GM12878 (cell line): Measurements from ENCODE around the gene CLN3. TPM values are rescaled to one million over a fixed set of nuclear protein-coding genes. Genes with fewer than 3 reads are reported as not detected.

ENCODE experiments used
- ATAC-seq: fragments of 200-7000 bp; cut with Tn5 transposase; 3 replicates; pipeline ENCODE4 v1.9.1; 2020; ENCODE audit warnings: mild to moderate bottlenecking, moderate library complexity
- BruUV-seq: library from RNA; stranded (reverse); fragments of 400-500 nt; replicated peaks from 2 replicates; lab custom pipeline; 2021; lab: Mats Ljungman, UMichigan
- CTCF ChIA-PET: fragments of 300-600 bp; sonication (Branson Sonifier 250); formaldehyde crosslinking; extraction: SDS; loops from one replicate; lab custom pipeline; 2021; ENCODE audit warnings: inconsistent platforms; lab: Yijun Ruan, JAX
- POLR2A ChIA-PET: fragments of 350-600 bp; formaldehyde crosslinking; extraction: SDS; loops from one replicate; lab custom pipeline; 2021; ENCODE audit warnings: inconsistent platforms; lab: Charles Lee
- RAD21 ChIA-PET: fragments of 300-600 bp; sonication (Branson Sonifier 250); formaldehyde crosslinking; loops from one replicate; lab custom pipeline; 2023; ENCODE audit warnings: antibody characterized with exemption; ENCODE audit not compliant: unreplicated experiment; lab: Charles Lee
- SMC1A ChIA-PET: fragments of 300-600 bp; sonication (Branson Sonifier 250); formaldehyde crosslinking; loops from one replicate; lab custom pipeline; 2023; ENCODE audit not compliant: unreplicated experiment, uncharacterized antibody; lab: Charles Lee
- DNase-seq: peaks from one replicate; pipeline ENCODE4 v3.0.0-alpha.2; 2011; ENCODE audit warnings: low read depth, low spot score
- FAIRE-seq: peaks from 3 replicates; lab custom pipeline; 2011; peaks lifted over from hg19 to GRCh38; lab: Jason Lieb, UNC
- H2AFZ ChIP-seq: 2 replicates; pipeline ENCODE4 v1.6.0; 2011; ENCODE audit warnings: low read depth, low read length, control low read depth; ENCODE audit not compliant: control insufficient read depth
- H3K27ac ChIP-seq: 2 replicates; pipeline ENCODE4 v1.5.1; 2011; ENCODE audit warnings: control low read depth; ENCODE audit not compliant: control insufficient read depth, insufficient read depth
- H3K27me3 ChIP-seq, 2 experiments: replicated peaks in 1 of 2; 2 replicates each; pipeline versions ENCODE4 v1.6.0 to v1.6.1; 2011; ENCODE audit warnings: low read length in 1 of 2; ENCODE audit not compliant: control insufficient read depth in 2 of 2, insufficient read depth in 2 of 2
- H3K36me3 ChIP-seq, 2 experiments: 2 replicates each; pipeline ENCODE4 v1.5.1; 2011; ENCODE audit warnings: low read length in 1 of 2; ENCODE audit not compliant: control insufficient read depth in 2 of 2, insufficient read depth in 2 of 2
- H3K4me1 ChIP-seq: 2 replicates; pipeline ENCODE4 v1.6.1; 2011; ENCODE audit warnings: mild to moderate bottlenecking, low read length, moderate library complexity, mixed read lengths; ENCODE audit not compliant: control insufficient read depth, insufficient read depth
- H3K4me2 ChIP-seq: 2 replicates; pipeline ENCODE4 v1.6.0; 2011; ENCODE audit warnings: control low read depth; ENCODE audit not compliant: control insufficient read depth, insufficient read depth
- H3K4me3 ChIP-seq: fragments of 200-600 bp; sonication (generic); 2 replicates; pipeline ENCODE4 v1.5.1; 2016
- H3K79me2 ChIP-seq: 2 replicates; pipeline ENCODE4 v1.6.0; 2011; ENCODE audit warnings: low read length; ENCODE audit not compliant: control insufficient read depth, insufficient read depth
- H3K9ac ChIP-seq: 2 replicates; pipeline ENCODE4 v1.8.0; 2011; ENCODE audit warnings: low read length, control low read depth, mixed read lengths; ENCODE audit not compliant: control insufficient read depth, insufficient read depth
- H3K9me3 ChIP-seq: replicated peaks from 3 replicates; pipeline ENCODE4 v1.5.1; 2011; ENCODE audit warnings: mild to moderate bottlenecking, low read length; ENCODE audit not compliant: control insufficient read depth, insufficient read depth
- H4K20me1 ChIP-seq: 2 replicates; pipeline ENCODE4 v1.6.0; 2011; ENCODE audit not compliant: control insufficient read depth, insufficient read depth
- CBX5 ChIP-seq: sonication (generic); IDR thresholded peaks from 2 replicates; pipeline ENCODE4 v1.6.1; 2016; ENCODE audit warnings: low read depth, moderate library complexity, mild to moderate bottlenecking, inconsistent platforms
- CREM ChIP-seq: IDR thresholded peaks from 2 replicates; pipeline ENCODE4 v1.6.1; 2014; ENCODE audit warnings: antibody characterized with exemption, low read depth
- HDGF ChIP-seq: fragments of 450-650 bp; IDR thresholded peaks from 2 replicates; pipeline ENCODE4 v1.6.1; 2016; ENCODE audit warnings: antibody characterized with exemption
- MXI1 ChIP-seq: fragments of 150-350 bp; IDR thresholded peaks from 2 replicates; pipeline ENCODE4 v1.6.1; 2011; ENCODE audit warnings: low read depth, mild to moderate bottlenecking, inconsistent platforms, low read length, improper control_type of control experiment
- MYB ChIP-seq: fragments of 150-350 bp; IDR thresholded peaks from 2 replicates; pipeline ENCODE4 v1.6.1; 2014; ENCODE audit warnings: mild to moderate bottlenecking, low read depth, low read length, borderline replicate concordance
- NBN ChIP-seq: fragments of 450-650 bp; IDR thresholded peaks from 2 replicates; pipeline ENCODE4 v1.6.1; 2016
- PML ChIP-seq: IDR thresholded peaks from 2 replicates; pipeline ENCODE4 v1.6.1; 2012; ENCODE audit warnings: low read length, inconsistent platforms
- whole genome bisulfite sequencing: methylation state at CpG from one replicate; pipeline ENCODE4 v1.1.6; 2016; ENCODE audit warnings: low lambda C conversion rate; ENCODE audit not compliant: insufficient replicate concordance, insufficient coverage; ENCODE audit errors: missing lambda C conversion rate; 5-methylcytosine and 5-hydroxymethylcytosine counted together
- in situ Hi-C: fragments of 300-500 bp; cut with MboI; formaldehyde crosslinking; loops from 9 replicates; pipeline ENCODE4 v1.14.3; 2018; ENCODE audit warnings: mixed read lengths
- intact Hi-C: fragments of 100-400 bp; cut with micrococcal nuclease; formaldehyde crosslinking; loops from one replicate; pipeline ENCODE4 v1.14.2; 2022; ENCODE audit not compliant: unreplicated experiment
- polyA plus RNA-seq, 11 experiments: library from polyadenylated mRNA; depleted of rRNA in 4 of 11; unstranded in 6 of 11; stranded (reverse) in 5 of 11; fragments of >200 nt; fragmentation: Nextera tagmentation in 4 of 11; fragmentation: Illumina TruSeq in 1 of 11; extraction: Ambion mirVana in 4 of 11; extraction: Trizol in 1 of 11; gene quantifications; 1 replicate in 1 of 11; 2 replicates in 10 of 11; pipeline versions ENCODE4 v1.2.1 to v1.2.3, GENCODE V29; 2011 to 2016; ENCODE audit warnings: inconsistent platforms in 2 of 11, missing spikeins in 2 of 11, low read depth in 1 of 11
- total RNA-seq, 4 experiments: library from RNA; depleted of rRNA in 3 of 4; stranded (reverse); fragments of >200 nt in 3 of 4; fragmentation: Illumina TruSeq in 1 of 4; extraction: Trizol in 1 of 4; gene quantifications; 2 replicates each; pipeline versions ENCODE4 v1.2.1 to v1.2.3, GENCODE V29; 2013 to 2021
- TF ChIP-seq, protein P1 (sequence below): fragments of 450-650 bp; IDR thresholded peaks from 2 replicates; pipeline ENCODE4 v1.6.1; 2017; ENCODE audit warnings: mild to moderate bottlenecking, moderate library complexity
- TF ChIP-seq, protein P2 (sequence below): fragments of 450-650 bp; IDR thresholded peaks from 2 replicates; pipeline ENCODE4 v1.6.1; 2017; ENCODE audit warnings: mild to moderate bottlenecking, moderate library complexity
- TF ChIP-seq, protein P3 (sequence below): IDR thresholded peaks from 2 replicates; pipeline ENCODE4 v1.6.1; 2012; ENCODE audit warnings: low read length, inconsistent platforms

CLN3 gene
- total and polyA plus RNA-seq, 10 of the 15 experiments (the other 5 are each of a cell fraction or from before 2014, with no cell fraction given), result 2.3 to 25.0 (median 16.6) TPM

DNA sequence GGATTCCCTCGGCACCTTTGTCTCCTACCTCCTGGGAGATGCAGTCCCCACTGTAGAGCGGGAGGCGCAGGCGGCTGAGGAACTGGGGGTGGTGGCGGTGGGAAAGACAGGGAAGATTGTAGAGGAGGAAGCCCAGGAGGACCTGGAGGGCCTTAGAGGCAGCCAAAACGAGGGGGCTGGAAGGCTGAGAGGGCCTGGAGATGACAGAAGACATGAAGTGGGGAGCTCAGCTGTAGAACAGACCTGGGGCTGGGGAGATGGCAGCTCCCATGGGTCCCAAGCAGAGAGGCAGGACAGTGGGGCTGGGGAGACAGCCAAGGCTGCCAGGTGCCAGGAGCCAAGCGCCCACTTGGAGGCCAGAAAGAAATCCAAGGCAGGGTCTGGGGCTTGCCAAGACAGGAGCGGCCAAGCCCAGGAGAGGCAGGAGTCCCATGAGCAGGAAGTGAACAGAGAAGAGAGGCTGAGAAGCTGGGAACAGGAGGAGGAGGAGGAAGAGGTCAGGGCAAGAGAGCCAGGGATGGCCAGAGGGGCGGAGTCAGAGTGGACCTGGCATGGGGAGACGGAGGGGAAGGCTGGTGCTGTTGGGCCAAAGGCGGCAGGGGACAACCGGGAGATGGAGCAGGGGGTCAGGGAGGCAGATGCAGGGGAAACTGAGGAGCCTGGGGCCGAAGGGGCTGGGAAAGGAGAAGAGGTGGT, 3.4 kb upstream of the CLN3 start (continued):
- TF ChIP-seq, protein P1, sequence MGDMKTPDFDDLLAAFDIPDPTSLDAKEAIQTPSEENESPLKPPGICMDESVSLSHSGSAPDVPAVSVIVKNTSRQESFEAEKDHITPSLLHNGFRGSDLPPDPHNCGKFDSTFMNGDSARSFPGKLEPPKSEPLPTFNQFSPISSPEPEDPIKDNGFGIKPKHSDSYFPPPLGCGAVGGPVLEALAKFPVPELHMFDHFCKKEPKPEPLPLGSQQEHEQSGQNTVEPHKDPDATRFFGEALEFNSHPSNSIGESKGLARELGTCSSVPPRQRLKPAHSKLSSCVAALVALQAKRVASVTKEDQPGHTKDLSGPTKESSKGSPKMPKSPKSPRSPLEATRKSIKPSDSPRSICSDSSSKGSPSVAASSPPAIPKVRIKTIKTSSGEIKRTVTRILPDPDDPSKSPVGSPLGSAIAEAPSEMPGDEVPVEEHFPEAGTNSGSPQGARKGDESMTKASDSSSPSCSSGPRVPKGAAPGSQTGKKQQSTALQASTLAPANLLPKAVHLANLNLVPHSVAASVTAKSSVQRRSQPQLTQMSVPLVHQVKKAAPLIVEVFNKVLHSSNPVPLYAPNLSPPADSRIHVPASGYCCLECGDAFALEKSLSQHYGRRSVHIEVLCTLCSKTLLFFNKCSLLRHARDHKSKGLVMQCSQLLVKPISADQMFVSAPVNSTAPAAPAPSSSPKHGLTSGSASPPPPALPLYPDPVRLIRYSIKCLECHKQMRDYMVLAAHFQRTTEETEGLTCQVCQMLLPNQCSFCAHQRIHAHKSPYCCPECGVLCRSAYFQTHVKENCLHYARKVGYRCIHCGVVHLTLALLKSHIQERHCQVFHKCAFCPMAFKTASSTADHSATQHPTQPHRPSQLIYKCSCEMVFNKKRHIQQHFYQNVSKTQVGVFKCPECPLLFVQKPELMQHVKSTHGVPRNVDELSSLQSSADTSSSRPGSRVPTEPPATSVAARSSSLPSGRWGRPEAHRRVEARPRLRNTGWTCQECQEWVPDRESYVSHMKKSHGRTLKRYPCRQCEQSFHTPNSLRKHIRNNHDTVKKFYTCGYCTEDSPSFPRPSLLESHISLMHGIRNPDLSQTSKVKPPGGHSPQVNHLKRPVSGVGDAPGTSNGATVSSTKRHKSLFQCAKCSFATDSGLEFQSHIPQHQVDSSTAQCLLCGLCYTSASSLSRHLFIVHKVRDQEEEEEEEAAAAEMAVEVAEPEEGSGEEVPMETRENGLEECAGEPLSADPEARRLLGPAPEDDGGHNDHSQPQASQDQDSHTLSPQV, result no peak
- TF ChIP-seq PML (no peak), CBX5 (no peak)

DNA sequence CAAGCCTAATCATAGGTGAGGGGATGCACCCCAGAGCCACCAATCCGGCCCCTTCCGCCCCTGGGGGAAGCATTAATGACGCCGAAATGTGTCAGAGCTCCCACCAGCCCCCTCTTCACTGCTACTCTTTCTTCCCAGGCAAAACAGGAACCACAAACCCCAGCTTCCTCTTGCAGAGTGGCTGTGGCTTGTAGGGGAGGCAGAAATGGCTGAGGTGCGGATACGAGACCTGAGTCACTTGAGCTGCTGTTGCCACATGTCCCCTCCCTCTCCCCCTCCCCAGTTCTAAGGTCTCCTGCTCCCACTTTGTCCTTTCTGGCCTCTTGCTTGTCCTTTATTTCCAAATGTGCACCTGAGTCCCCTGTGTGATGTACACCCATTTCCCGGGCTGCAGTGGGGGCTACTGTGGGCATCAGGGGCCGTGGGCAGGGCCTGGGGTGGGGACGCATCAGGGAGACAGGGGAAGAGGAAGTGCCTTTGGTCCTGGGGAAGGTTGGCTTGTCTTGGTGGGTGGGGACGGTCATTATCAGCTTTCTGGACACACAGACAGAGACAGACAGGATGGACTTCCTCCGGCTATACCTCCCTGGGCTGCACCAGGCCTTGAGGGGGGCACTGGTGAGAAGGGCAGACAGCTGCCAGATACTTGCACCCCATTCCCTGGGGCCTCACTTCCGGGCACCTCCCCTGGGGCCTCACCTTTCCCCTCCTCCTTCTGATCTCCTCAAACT, 2.4 kb upstream of the CLN3 start, which contains the start of gene APOBR:
APOBR (plus strand) TSS at position 523 of the 731 bp plus-strand sequence; CDS start at position 562, 39 bp downstream.
- in situ Hi-C loops (no loop called here), intact Hi-C loops (loop anchor here (5.0 to 10.0 kb wide), 2 partner anchors 58 to 431 kb away; partner anchors contain the start of genes RABEP2 and SGF29)
- BruUV-seq, result no TSS peak
- Histone ChIP-seq H3K79me2 (peaks cover 6% of the 10 kb centered on the region), H3K27me3 (no peaks in the 10 kb centered on the region), H3K9ac (peak within 1 kb of the TSS; percentile 77), H3K27ac (peak within 1 kb of the TSS; percentile 91), H3K4me2 (peak within 1 kb of the TSS; percentile 98), H3K9me3 (no peaks in the 10 kb centered on the region), H4K20me1 (no peaks in the 10 kb centered on the region), H3K4me1 (peaks cover 27% of the 10 kb centered on the region), H3K36me3 (no peaks in the 10 kb centered on the region), H3K4me3 (peak within 1 kb of the TSS; percentile 46; the same call in 1 of the 2 replicates), H2AFZ (peak within 1 kb of the TSS; percentile 90)
- POLR2A ChIA-PET, result interaction anchor here (0.6 to 1.1 kb wide), 5 partner anchors 20 to 328 kb away, joined by 3 to 4 read pairs (median 3); no protein-coding TSS in a partner anchor
- CTCF ChIA-PET, result interaction anchor here (1.7 kb wide), 2 partner anchors 11 to 31 kb away, joined by 4 to 5 read pairs; no protein-coding TSS in a partner anchor
- DNase-seq, result peak; percentile 83
- SMC1A ChIA-PET, result interaction anchor here (1.6 kb wide), 1 partner anchor 10 kb away, joined by 8 read pairs; no protein-coding TSS in a partner anchor
- peak; percentile 92 for FAIRE-seq
- RAD21 ChIA-PET, result interaction anchor here (0.8 to 1.3 kb wide), 2 partner anchors 9 kb away, joined by 3 read pairs; no protein-coding TSS in a partner anchor
- WGBS, result 9% methylated on average over 12 of the region's 12 CpGs
- peak; percentile 79 for ATAC-seq
- TF ChIP-seq, protein P2, sequence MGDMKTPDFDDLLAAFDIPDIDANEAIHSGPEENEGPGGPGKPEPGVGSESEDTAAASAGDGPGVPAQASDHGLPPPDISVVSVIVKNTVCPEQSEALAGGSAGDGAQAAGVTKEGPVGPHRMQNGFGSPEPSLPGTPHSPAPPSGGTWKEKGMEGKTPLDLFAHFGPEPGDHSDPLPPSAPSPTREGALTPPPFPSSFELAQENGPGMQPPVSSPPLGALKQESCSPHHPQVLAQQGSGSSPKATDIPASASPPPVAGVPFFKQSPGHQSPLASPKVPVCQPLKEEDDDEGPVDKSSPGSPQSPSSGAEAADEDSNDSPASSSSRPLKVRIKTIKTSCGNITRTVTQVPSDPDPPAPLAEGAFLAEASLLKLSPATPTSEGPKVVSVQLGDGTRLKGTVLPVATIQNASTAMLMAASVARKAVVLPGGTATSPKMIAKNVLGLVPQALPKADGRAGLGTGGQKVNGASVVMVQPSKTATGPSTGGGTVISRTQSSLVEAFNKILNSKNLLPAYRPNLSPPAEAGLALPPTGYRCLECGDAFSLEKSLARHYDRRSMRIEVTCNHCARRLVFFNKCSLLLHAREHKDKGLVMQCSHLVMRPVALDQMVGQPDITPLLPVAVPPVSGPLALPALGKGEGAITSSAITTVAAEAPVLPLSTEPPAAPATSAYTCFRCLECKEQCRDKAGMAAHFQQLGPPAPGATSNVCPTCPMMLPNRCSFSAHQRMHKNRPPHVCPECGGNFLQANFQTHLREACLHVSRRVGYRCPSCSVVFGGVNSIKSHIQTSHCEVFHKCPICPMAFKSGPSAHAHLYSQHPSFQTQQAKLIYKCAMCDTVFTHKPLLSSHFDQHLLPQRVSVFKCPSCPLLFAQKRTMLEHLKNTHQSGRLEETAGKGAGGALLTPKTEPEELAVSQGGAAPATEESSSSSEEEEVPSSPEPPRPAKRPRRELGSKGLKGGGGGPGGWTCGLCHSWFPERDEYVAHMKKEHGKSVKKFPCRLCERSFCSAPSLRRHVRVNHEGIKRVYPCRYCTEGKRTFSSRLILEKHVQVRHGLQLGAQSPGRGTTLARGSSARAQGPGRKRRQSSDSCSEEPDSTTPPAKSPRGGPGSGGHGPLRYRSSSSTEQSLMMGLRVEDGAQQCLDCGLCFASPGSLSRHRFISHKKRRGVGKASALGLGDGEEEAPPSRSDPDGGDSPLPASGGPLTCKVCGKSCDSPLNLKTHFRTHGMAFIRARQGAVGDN, result peak; percentile 53; the same call in 1 of the 2 replicates
- TF ChIP-seq CREM (peak; percentile 72), HDGF (peak; percentile 79; the same call in 1 of the 2 replicates), NBN (peak; percentile 90; the same call in 1 of the 2 replicates), MXI1 (no peak), MYB (no peak)
- TF ChIP-seq, protein P3, sequence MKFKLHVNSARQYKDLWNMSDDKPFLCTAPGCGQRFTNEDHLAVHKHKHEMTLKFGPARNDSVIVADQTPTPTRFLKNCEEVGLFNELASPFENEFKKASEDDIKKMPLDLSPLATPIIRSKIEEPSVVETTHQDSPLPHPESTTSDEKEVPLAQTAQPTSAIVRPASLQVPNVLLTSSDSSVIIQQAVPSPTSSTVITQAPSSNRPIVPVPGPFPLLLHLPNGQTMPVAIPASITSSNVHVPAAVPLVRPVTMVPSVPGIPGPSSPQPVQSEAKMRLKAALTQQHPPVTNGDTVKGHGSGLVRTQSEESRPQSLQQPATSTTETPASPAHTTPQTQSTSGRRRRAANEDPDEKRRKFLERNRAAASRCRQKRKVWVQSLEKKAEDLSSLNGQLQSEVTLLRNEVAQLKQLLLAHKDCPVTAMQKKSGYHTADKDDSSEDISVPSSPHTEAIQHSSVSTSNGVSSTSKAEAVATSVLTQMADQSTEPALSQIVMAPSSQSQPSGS, result no peak
